ENCODE results near the gene CACNA1C. TPM values are rescaled to one million over a fixed set of nuclear protein-coding genes. Genes with fewer than 3 reads are reported as not detected.

The CACNA1C gene
- total and polyA plus RNA-seq, 2 of the 4 experiments (the other 2 are of a cell fraction): 1.6 to 2.6 TPM

DNA sequence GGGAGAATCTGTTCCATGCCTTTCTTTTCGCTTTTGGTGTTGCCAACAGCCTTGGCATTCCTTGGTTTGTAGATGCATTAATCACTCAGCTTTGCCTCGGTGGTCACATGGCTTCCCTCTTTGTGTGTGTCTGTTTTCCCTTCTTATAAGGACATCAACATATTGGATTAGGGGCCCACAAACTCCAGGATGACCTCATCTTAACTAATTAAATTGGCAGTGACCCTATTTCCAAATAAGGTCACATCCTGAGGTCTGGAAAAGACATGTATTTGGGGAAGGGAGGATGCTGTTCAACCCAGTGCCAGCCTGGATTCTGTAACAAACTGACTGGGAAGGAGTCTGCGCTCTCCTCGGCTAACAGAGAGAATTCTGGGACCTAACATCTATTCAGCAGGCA, 376.2 kb downstream of the CACNA1C start:
- ChIA-PET CTCF (no interaction called here), POLR2A (ENCODE audit: unreplicated experiment) (no interaction called here)
- H4K91ac ChIP-seq (ENCODE audit: insufficient read depth, low read depth, low read length): no peak overlapping the region
- intact Hi-C loops (cut with micrococcal nuclease) (no loop called here), in situ Hi-C loops (cut with MboI; ENCODE audit: low sequenced_read_pairs) (no loop called here), dilution Hi-C loops (cut with HindIII; ENCODE audit: low sequenced_read_pairs, unreplicated experiment) (no loop called here)
- no peak overlapping the region for H3K23ac ChIP-seq (ENCODE audit: low read depth, low read length)
- H2BK15ac ChIP-seq (ENCODE audit: low read depth, low read length): no peak overlapping the region
- TF ChIP-seq MAFK (IDR thresholded peaks at IDR 0.05; ENCODE audit: low read depth, low read length) (no peak), RFX5 (IDR thresholded peaks at IDR 0.05; ENCODE audit: low read depth, low read length) (no peak), CEBPB (IDR thresholded peaks at IDR 0.05; ENCODE audit: low read depth, low read length) (no peak), RAD21 (IDR thresholded peaks at IDR 0.05; ENCODE audit: low read length) (no peak), MXI1 (IDR thresholded peaks at IDR 0.05; ENCODE audit: borderline replicate concordance, low read depth, low read length) (no peak), CHD1 (IDR thresholded peaks at IDR 0.05; ENCODE audit: low read depth, low read length) (no peak), RCOR1 (IDR thresholded peaks at IDR 0.05; ENCODE audit: insufficient replicate concordance, low read length) (no peak)
- TF ChIP-seq, protein P1, sequence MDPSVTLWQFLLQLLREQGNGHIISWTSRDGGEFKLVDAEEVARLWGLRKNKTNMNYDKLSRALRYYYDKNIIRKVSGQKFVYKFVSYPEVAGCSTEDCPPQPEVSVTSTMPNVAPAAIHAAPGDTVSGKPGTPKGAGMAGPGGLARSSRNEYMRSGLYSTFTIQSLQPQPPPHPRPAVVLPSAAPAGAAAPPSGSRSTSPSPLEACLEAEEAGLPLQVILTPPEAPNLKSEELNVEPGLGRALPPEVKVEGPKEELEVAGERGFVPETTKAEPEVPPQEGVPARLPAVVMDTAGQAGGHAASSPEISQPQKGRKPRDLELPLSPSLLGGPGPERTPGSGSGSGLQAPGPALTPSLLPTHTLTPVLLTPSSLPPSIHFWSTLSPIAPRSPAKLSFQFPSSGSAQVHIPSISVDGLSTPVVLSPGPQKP (IDR thresholded peaks at IDR 0.05; ENCODE audit: borderline replicate concordance, low read depth, low read length): no peak
- TF ChIP-seq, protein P2, sequence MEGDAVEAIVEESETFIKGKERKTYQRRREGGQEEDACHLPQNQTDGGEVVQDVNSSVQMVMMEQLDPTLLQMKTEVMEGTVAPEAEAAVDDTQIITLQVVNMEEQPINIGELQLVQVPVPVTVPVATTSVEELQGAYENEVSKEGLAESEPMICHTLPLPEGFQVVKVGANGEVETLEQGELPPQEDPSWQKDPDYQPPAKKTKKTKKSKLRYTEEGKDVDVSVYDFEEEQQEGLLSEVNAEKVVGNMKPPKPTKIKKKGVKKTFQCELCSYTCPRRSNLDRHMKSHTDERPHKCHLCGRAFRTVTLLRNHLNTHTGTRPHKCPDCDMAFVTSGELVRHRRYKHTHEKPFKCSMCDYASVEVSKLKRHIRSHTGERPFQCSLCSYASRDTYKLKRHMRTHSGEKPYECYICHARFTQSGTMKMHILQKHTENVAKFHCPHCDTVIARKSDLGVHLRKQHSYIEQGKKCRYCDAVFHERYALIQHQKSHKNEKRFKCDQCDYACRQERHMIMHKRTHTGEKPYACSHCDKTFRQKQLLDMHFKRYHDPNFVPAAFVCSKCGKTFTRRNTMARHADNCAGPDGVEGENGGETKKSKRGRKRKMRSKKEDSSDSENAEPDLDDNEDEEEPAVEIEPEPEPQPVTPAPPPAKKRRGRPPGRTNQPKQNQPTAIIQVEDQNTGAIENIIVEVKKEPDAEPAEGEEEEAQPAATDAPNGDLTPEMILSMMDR (conservative IDR thresholded peaks at IDR 0.05; ENCODE audit: low read depth, low read length): no peak
- H3K9ac ChIP-seq (ENCODE audit: low read depth, low read length): no peak overlapping the region
- 0 out of 2 replicates have a peak, but pooled peaks cover 3% of the 10 kb centered on the region for H4K20me1 ChIP-seq (ENCODE audit: insufficient read depth, low read length)
- no peak overlapping the region for H2BK20ac ChIP-seq (ENCODE audit: low read depth, low read length)
- no peaks in the 10 kb centered on the region for H3K36me3 ChIP-seq (ENCODE audit: control insufficient read depth, insufficient read depth, low read length)
- ATAC-seq (ENCODE audit: low read depth) (no peak), DNase-seq (no peak)
- no peaks in the 10 kb centered on the region for H3K27me3 ChIP-seq (ENCODE audit: control insufficient read depth, insufficient read depth, low read length)
- no peak overlapping the region for H3K4me2 ChIP-seq (ENCODE audit: low read depth, low read length)
- no CpG with 5 or more reads among the region's 4 CpGs for WGBS, 2 experiments (ENCODE audit: extremely low coverage in 2 of 2, insufficient read length in 1 of 2)
- H3K4me3 ChIP-seq (ENCODE audit: insufficient read depth, low read depth, low read length): no peak overlapping the region
- H2AK5ac ChIP-seq (ENCODE audit: low read depth, low read length): no peak overlapping the region
- H3K9me3 ChIP-seq (ENCODE audit: control insufficient read depth, insufficient read depth, low read length): peaks cover 9% of the 10 kb centered on the region
- no peak overlapping the region for H4K8ac ChIP-seq (ENCODE audit: low read depth in 2 of 2, low read length in 2 of 2)
- H3K27ac ChIP-seq (ENCODE audit: insufficient read depth, low read length): no peak overlapping the region
- H2BK5ac ChIP-seq (ENCODE audit: low read depth, low read length, poor library complexity, severe bottlenecking): no peak overlapping the region
- H3K9me1 ChIP-seq (ENCODE audit: insufficient read depth, low read length): peaks cover 4% of the 10 kb centered on the region; the same call in 1 of the 2 replicates
- no peak overlapping the region for H3K14ac ChIP-seq (replicated peaks; ENCODE audit: low read depth, low read length)
- no peak overlapping the region for H3K56ac ChIP-seq (ENCODE audit: extremely low read depth, insufficient read depth, low read length)
- no peak overlapping the region for H2BK120ac ChIP-seq (ENCODE audit: low read depth, low read length)
- no peak overlapping the region for H3K18ac ChIP-seq (ENCODE audit: low read depth, low read length)
- H2AK9ac ChIP-seq (replicated peaks; ENCODE audit: low read depth, low read length, poor library complexity): no peak overlapping the region
- no peaks in the 10 kb centered on the region for H3K79me1 ChIP-seq (ENCODE audit: low read depth in 1 of 2, low read length in 2 of 2)
- H2AFZ ChIP-seq (replicated peaks; ENCODE audit: low read length, poor library complexity): no peak overlapping the region
- H3K4ac ChIP-seq (ENCODE audit: low read depth, low read length): no peak overlapping the region
- no peaks in the 10 kb centered on the region for H3K4me1 ChIP-seq (ENCODE audit: control insufficient read depth, insufficient read depth, low read length)
- H4K5ac ChIP-seq (ENCODE audit: low read depth, low read length): no peak overlapping the region
- BruUV-seq (replicated peaks): no TSS peak

Data from IMR-90 (cell line).